ENCODE data around the gene KIAA1328. TPM values are rescaled to one million over a fixed set of nuclear protein-coding genes. Genes with fewer than 3 reads are reported as not detected.

KIAA1328 gene
- total and polyA plus RNA-seq, 3 donors from 2014 or later: 19.9 to 48.7 (median 35.0) TPM

GRCh38 chr18:36828157-36828629 is 734 bp upstream of the KIAA1328 start:
- WGBS, 2 donors: 1% methylated on average over 18 of the region's 18 CpGs
- Histone ChIP-seq H3K36me3 (ENCODE audit: low read depth, missing control alignments) (no peaks in the 10 kb centered on the region), H3K27ac (peak overlapping the region; percentile 86 to 89), H3K27me3 (no peaks in the 10 kb centered on the region), H3K4me3 (peak overlapping the region; percentile 86 to 96), H3K9me3 (no peaks in the 10 kb centered on the region), H3K4me1 (no peaks in the 10 kb centered on the region)
- intact Hi-C loops (cut with DNase I; ENCODE audit: low total_unique reads): loop anchor here (2.0 kb wide), 1 partner anchor 39 kb away; no protein-coding TSS in a partner anchor
- TF ChIP-seq CTCF (IDR thresholded peaks at IDR 0.05): no peak
- no peak for TF ChIP-seq POLR2A (IDR thresholded peaks at IDR 0.05)
- peak; percentile 58 for DNase-seq

DNA sequence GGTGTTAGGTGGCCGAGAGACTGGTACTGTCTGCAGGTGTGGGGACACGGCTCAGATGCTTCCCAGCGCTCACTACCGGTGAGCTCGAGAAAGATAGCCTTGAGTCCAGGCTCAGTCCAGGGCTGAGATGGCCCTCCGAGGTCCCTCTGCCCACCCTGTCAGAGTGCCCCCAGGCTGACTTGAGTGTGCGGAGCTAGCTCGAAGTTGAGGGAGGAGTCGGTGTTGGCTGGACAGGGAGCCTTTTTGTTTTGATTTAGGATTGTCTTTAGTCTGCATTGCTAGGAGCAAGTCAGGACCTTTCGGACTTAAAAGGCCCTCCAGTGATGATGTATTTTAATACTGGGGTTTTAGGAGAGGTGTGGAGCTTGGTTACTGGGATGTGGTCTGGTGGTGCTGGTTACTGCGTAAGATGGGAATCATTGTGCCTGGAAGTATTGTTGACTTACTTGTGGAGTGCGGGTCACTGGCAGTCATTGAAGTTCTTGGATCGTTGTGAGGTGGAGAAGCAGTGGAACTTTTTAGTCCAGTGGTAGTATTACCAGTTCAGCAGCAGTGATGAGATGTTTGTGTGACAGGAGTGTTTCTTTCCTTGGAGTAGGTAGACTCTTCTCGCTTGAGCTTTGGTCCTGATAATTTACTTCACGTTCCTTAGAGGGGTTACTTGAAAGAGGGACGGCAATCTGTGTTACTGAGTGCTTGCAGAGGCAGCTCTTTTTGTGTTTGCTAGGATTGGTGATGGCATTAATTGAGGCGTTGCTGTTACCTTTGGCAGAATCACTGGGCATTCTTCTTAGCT is 633 bp downstream of the KIAA1328 start:
- intact Hi-C loops (cut with DNase I; ENCODE audit: low total_unique reads): loop anchor here (2.0 kb wide), 1 partner anchor 41 kb away; no protein-coding TSS in a partner anchor
- H3K4me3 ChIP-seq: peak overlapping the region; percentile 86 to 96

DNA sequence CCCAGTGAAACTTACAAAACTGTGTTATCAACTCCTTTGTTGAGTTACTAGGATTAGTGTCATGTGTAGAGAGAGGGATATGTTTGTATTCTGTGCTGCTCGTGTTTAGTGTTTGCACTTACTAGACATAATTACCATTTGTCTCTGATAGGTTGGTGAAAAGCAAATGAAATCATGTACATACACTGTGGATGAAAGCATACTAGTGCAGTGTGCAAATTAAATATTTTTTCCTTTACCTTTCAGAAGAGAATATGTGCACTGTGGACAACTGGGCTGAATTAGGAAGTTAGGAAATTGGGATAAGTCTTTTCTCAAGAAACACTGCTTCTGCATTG is 1.2 kb downstream of the KIAA1328 start:
- no peak overlapping the region for H3K27ac ChIP-seq
- H3K27me3 ChIP-seq: no peaks in the 10 kb centered on the region
- H3K4me1 ChIP-seq: no peaks in the 10 kb centered on the region
- intact Hi-C loops (cut with DNase I; ENCODE audit: low total_unique reads): no loop called here
- no peak for TF ChIP-seq POLR2A (IDR thresholded peaks at IDR 0.05)
- TF ChIP-seq CTCF (IDR thresholded peaks at IDR 0.05): no peak
- H3K4me3 ChIP-seq: no peak overlapping the region
- H3K36me3 ChIP-seq (ENCODE audit: low read depth, missing control alignments): no peaks in the 10 kb centered on the region
- 25% methylated on average over 1 of the region's 1 CpG for WGBS, 2 donors
- H3K9me3 ChIP-seq: no peaks in the 10 kb centered on the region
- DNase-seq: no peak

More for the DNA sequence above, 633 bp downstream of the KIAA1328 start:
- Histone ChIP-seq H3K36me3 (ENCODE audit: low read depth, missing control alignments) (no peaks in the 10 kb centered on the region), H3K4me1 (no peaks in the 10 kb centered on the region), H3K27me3 (no peaks in the 10 kb centered on the region), H3K9me3 (no peaks in the 10 kb centered on the region), H3K27ac (peak overlapping the region; percentile 86 to 89)
- 10 to 13% methylated on average over 10 to 17 of the region's 17 CpGs for WGBS, 2 donors
- no peak for DNase-seq
- TF ChIP-seq CTCF (IDR thresholded peaks at IDR 0.05) (peak in 1 of 3 experiments; percentile 5), POLR2A (IDR thresholded peaks at IDR 0.05) (no peak)

- WGBS, 2 donors: 26 to 33% methylated on average over 1 of the region's 1 CpG
- Histone ChIP-seq H3K27ac (no peak overlapping the region), H3K36me3 (ENCODE audit: low read depth, missing control alignments) (no peaks in the 10 kb centered on the region), H3K27me3 (no peaks in the 10 kb centered on the region), H3K4me1 (no peaks in the 10 kb centered on the region), H3K9me3 (no peaks in the 10 kb centered on the region), H3K4me3 (no peak overlapping the region)
- DNase-seq: no peak
- TF ChIP-seq CTCF (IDR thresholded peaks at IDR 0.05) (no peak), POLR2A (IDR thresholded peaks at IDR 0.05) (no peak)
- intact Hi-C loops (cut with DNase I; ENCODE audit: low total_unique reads): no loop called here
Measured at GRCh38 chr18:36831139-36831538, 2.2 kb downstream of the KIAA1328 start.
